ENCODE data around the gene FYCO1.

The FYCO1 gene

GRCh38 chr3:45943207-45943846, 52.3 kb downstream of the FYCO1 start, which contains the start of gene CXCR6:
Gene CXCR6 (plus strand): TSS chr3:45943464. CDS start chr3:45946482, 3,018 bp downstream.
- Histone ChIP-seq H3K4ac (ENCODE audit: low read length) (no peak within 1 kb of the TSS), H3K9me3 (replicated peaks in 1 of 2; ENCODE audit: control insufficient read depth in 2 of 2, insufficient read depth in 1 of 2, low read depth in 1 of 2, low read length in 2 of 2) (no peaks in the 10 kb centered on the region), H2BK120ac (ENCODE audit: low read depth, low read length) (no peak within 1 kb of the TSS), H2BK12ac (ENCODE audit: low read length) (no peak within 1 kb of the TSS), H3K27me3 (ENCODE audit: control insufficient read depth in 3 of 3, insufficient read depth in 3 of 3, low read depth in 1 of 3, low read length in 3 of 3) (no peaks in the 10 kb centered on the region), H3K4me1 (ENCODE audit: control insufficient read depth in 2 of 2, insufficient read depth in 1 of 2, low read depth in 1 of 2, low read length in 2 of 2) (peaks cover 0 to 2% of the 10 kb centered on the region in 2 donors), H3K18ac (ENCODE audit: low read length) (no peak within 1 kb of the TSS), H4K91ac (ENCODE audit: low read depth, low read length, poor library complexity) (no peak within 1 kb of the TSS), H3K23ac (ENCODE audit: low read depth, low read length, poor library complexity) (no peak within 1 kb of the TSS), H4K8ac (ENCODE audit: low read depth, low read length) (no peak within 1 kb of the TSS), H2BK15ac (ENCODE audit: low read length) (no peak within 1 kb of the TSS), H3K27ac (replicated peaks; ENCODE audit: low read length) (no peak within 1 kb of the TSS), H3K79me1 (ENCODE audit: low read depth, low read length) (no peaks in the 10 kb centered on the region), H2BK5ac (ENCODE audit: low read length) (no peak within 1 kb of the TSS), H2AK5ac (ENCODE audit: low read depth, low read length) (no peak within 1 kb of the TSS), H3K4me2 (ENCODE audit: insufficient read depth, low read length, poor library complexity, severe bottlenecking) (no peak within 1 kb of the TSS), H3K9ac (ENCODE audit: low read depth, low read length, poor library complexity) (peak within 1 kb of the TSS; percentile 0), H3K36me3 (replicated peaks in 1 of 2; ENCODE audit: control insufficient read depth in 2 of 2, insufficient read depth in 2 of 2, low read length in 2 of 2) (peaks cover 16 to 28% of the 10 kb centered on the region in 2 donors), H3K14ac (ENCODE audit: low read length) (no peak within 1 kb of the TSS), H2AFZ (ENCODE audit: low read length) (no peak within 1 kb of the TSS), H3K4me3 (ENCODE audit: low read length in 2 of 2) (no peak within 1 kb of the TSS)
- no peak for DNase-seq (ENCODE audit: low spot score)
- WGBS, 2 donors (ENCODE audit: extremely low coverage in 2 of 2, insufficient read length in 2 of 2, insufficient replicate concordance in 1 of 2) = no CpG with 5 or more reads among the region's 8 CpGs

- Histone ChIP-seq H3K14ac (ENCODE audit: low read length) (no peak overlapping the region), H2BK12ac (ENCODE audit: low read length) (no peak overlapping the region), H2BK5ac (ENCODE audit: low read length) (no peak overlapping the region), H3K4me3 (ENCODE audit: low read length in 2 of 2) (no peak overlapping the region), H3K18ac (ENCODE audit: low read length) (no peak overlapping the region), H2BK120ac (ENCODE audit: low read depth, low read length) (no peak overlapping the region), H3K27ac (replicated peaks; ENCODE audit: low read length) (no peak overlapping the region), H3K4me1 (ENCODE audit: control insufficient read depth in 2 of 2, insufficient read depth in 1 of 2, low read depth in 1 of 2, low read length in 2 of 2) (peaks cover 0 to 2% of the 10 kb centered on the region in 2 donors), H3K4ac (ENCODE audit: low read length) (no peak overlapping the region), H4K91ac (ENCODE audit: low read depth, low read length, poor library complexity) (no peak overlapping the region), H2AFZ (ENCODE audit: low read length) (no peak overlapping the region), H4K8ac (ENCODE audit: low read depth, low read length) (no peak overlapping the region), H3K23ac (ENCODE audit: low read depth, low read length, poor library complexity) (no peak overlapping the region), H3K27me3 (ENCODE audit: control insufficient read depth in 3 of 3, insufficient read depth in 3 of 3, low read depth in 1 of 3, low read length in 3 of 3) (no peaks in the 10 kb centered on the region), H3K79me1 (ENCODE audit: low read depth, low read length) (no peaks in the 10 kb centered on the region), H2AK5ac (ENCODE audit: low read depth, low read length) (no peak overlapping the region), H2BK15ac (ENCODE audit: low read length) (no peak overlapping the region), H3K9me3 (replicated peaks in 1 of 2; ENCODE audit: control insufficient read depth in 2 of 2, insufficient read depth in 1 of 2, low read depth in 1 of 2, low read length in 2 of 2) (no peaks in the 10 kb centered on the region), H3K9ac (ENCODE audit: low read depth, low read length, poor library complexity) (peak overlapping the region; percentile 0), H3K36me3 (replicated peaks in 1 of 2; ENCODE audit: control insufficient read depth in 2 of 2, insufficient read depth in 2 of 2, low read length in 2 of 2) (peaks cover 10 to 25% of the 10 kb centered on the region in 2 donors), H3K4me2 (ENCODE audit: insufficient read depth, low read length, poor library complexity, severe bottlenecking) (no peak overlapping the region)
- no peak for DNase-seq (ENCODE audit: low spot score)
- no CpG with 5 or more reads among the region's 6 CpGs for WGBS, 2 donors (ENCODE audit: extremely low coverage in 2 of 2, insufficient read length in 2 of 2, insufficient replicate concordance in 1 of 2)
These were observed 53.4 kb downstream of the FYCO1 start for GRCh38 chr3:45942051-45942825.

GRCh38 chr3:45940781-45941365, 54.8 kb downstream of the FYCO1 start:
- Histone ChIP-seq H3K4me2 (ENCODE audit: insufficient read depth, low read length, poor library complexity, severe bottlenecking) (no peak overlapping the region), H2BK12ac (ENCODE audit: low read length) (no peak overlapping the region), H3K4me3 (ENCODE audit: low read length in 2 of 2) (no peak overlapping the region), H2AK5ac (ENCODE audit: low read depth, low read length) (no peak overlapping the region), H3K4ac (ENCODE audit: low read length) (no peak overlapping the region), H2BK15ac (ENCODE audit: low read length) (no peak overlapping the region), H3K36me3 (replicated peaks in 1 of 2; ENCODE audit: control insufficient read depth in 2 of 2, insufficient read depth in 2 of 2, low read length in 2 of 2) (peaks cover 3 to 25% of the 10 kb centered on the region in 2 donors), H3K79me1 (ENCODE audit: low read depth, low read length) (no peaks in the 10 kb centered on the region), H3K4me1 (ENCODE audit: control insufficient read depth in 2 of 2, insufficient read depth in 1 of 2, low read depth in 1 of 2, low read length in 2 of 2) (peaks cover 0 to 2% of the 10 kb centered on the region in 2 donors), H2BK120ac (ENCODE audit: low read depth, low read length) (no peak overlapping the region), H3K9me3 (replicated peaks in 1 of 2; ENCODE audit: control insufficient read depth in 2 of 2, insufficient read depth in 1 of 2, low read depth in 1 of 2, low read length in 2 of 2) (no peaks in the 10 kb centered on the region), H3K14ac (ENCODE audit: low read length) (no peak overlapping the region), H3K27ac (replicated peaks; ENCODE audit: low read length) (no peak overlapping the region), H4K91ac (ENCODE audit: low read depth, low read length, poor library complexity) (no peak overlapping the region), H3K27me3 (ENCODE audit: control insufficient read depth in 3 of 3, insufficient read depth in 3 of 3, low read depth in 1 of 3, low read length in 3 of 3) (no peaks in the 10 kb centered on the region), H4K8ac (ENCODE audit: low read depth, low read length) (no peak overlapping the region), H3K23ac (ENCODE audit: low read depth, low read length, poor library complexity) (no peak overlapping the region), H2AFZ (ENCODE audit: low read length) (no peak overlapping the region), H3K9ac (ENCODE audit: low read depth, low read length, poor library complexity) (no peak overlapping the region), H3K18ac (ENCODE audit: low read length) (no peak overlapping the region), H2BK5ac (ENCODE audit: low read length) (no peak overlapping the region)
- DNase-seq (ENCODE audit: low spot score) = no peak
- no CpG with 5 or more reads among the region's 6 CpGs for WGBS, 2 donors (ENCODE audit: extremely low coverage in 2 of 2, insufficient read length in 2 of 2, insufficient replicate concordance in 1 of 2)

Measured in neuronal stem cell (in vitro differentiated cells).